Measurements from ENCODE around the gene RAD51AP2.
"Not testable (repeated sequence)": the region's sequence is repeated elsewhere in the genome, so short reads cannot be mapped to it uniquely, and the experiment has no call there.

The RAD51AP2 gene

DNA sequence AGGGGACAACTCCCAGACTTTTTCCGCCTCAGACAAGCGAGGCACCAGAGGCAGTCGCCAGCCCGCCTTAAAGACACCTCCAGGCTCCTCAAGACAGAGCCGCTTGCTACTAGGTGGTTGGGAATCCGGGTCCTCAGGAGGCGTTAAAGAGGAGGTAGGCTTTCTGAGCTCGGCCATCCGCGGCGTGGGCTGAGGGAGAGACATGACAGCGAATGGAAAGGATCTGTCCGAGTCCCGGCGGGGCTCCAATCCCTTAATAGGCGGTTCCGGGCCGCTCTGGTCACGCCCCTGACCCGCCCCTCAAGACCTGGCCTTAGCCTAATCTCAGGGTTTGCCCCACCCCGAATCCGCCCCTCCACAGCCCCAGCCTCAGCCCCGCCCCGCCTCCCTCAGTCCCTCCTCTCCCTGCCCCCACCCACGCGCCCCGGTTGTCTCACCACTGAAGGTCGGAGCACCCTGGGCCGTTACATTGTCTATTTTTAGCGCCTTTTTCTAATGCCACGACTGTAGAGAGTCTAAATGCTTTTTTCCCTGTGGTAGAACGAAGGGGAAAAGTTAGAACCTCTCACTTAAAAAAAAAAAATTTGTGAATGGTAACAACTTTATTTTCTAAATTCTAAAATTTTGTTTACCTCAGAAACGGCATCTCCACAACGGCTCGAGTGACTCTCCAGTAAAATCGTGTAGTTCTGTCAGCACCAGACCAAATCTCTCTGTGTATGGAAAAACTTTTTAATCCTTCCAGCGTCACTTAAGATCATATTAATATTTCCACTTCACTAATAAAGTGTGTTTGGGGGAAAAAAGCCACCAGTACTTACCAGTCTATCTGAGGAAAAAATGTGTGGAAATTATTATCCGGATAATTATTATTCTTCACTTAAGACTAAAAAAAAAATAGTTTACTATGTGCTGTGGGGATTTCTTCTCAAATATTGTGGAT lies at the start of gene RAD51AP2:
Gene RAD51AP2 (minus strand): TSS at position 229 of the 943 bp plus-strand sequence. CDS start 25 bp downstream, at position 204.
- no peak for DNase-seq (ENCODE audit: low read depth in 4 of 4, low spot score in 1 of 4)

GRCh38 chr2:17565726-17566125 lies 47.5 kb upstream of the RAD51AP2 start:
- not testable (repeated sequence) for DNase-seq (ENCODE audit: low read depth in 4 of 4, low spot score in 1 of 4)

DNA sequence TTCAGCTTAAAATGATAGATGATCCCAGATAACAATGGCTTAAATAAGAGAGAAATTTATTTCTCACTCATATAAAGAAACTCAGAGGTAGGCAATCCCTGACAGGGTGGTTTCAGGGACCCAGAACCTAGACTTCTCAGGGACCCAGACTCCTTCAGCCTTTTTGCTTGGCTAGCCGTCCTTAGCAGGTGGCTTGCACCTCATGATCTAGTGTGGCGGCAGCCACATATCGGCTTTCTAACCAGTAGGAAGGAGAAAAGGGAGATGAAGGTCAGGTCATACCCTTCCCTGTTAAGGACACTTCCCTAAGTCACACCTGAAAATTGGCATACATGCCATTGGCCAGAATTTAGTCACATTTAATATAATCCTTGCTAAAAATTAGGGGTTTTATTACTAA lies 40.6 kb upstream of the RAD51AP2 start:
- DNase-seq (ENCODE audit: low read depth in 4 of 4, low spot score in 1 of 4) = no peak

DNA sequence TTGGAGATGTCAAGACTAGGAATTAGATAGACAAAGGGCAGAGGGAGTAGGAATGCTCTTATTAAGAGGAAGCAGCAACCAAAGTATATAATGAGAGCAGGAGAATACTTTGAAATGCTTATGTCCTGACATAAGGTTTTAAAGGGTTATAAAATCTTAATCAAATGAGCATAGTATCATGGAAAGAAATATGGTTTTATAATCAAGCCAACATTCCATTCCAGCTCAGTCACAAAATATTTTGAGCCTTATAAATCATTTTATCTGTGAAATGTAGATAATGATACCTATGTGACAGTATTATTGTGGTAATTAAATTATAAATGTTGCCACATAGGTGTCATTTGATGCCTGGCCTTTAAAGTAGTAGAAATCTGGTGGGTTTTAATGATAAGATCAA lies 39.8 kb upstream of the RAD51AP2 start:
- no peak for DNase-seq (ENCODE audit: low read depth in 4 of 4, low spot score in 1 of 4)

DNA sequence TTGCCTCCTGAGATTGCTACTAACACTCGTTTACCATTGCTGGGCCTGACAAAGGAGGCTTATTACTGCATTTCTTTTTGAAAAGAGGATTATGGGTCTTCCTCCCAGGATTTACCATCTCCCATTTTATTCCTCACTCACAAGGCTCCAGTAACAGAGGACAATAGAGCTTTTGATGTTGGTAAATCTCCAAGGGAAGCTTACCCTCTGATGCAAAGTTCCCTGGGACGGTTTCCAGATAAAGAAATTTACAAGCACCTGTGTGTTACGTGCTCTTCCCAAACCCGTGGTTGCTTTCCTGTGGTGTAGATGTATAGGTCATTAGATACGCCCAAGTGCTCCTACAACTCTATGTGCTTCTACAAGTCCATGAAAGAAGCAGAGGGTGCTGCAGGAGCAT lies 39.4 kb upstream of the RAD51AP2 start:
- DNase-seq (ENCODE audit: low read depth in 4 of 4, low spot score in 1 of 4) = no peak

DNA sequence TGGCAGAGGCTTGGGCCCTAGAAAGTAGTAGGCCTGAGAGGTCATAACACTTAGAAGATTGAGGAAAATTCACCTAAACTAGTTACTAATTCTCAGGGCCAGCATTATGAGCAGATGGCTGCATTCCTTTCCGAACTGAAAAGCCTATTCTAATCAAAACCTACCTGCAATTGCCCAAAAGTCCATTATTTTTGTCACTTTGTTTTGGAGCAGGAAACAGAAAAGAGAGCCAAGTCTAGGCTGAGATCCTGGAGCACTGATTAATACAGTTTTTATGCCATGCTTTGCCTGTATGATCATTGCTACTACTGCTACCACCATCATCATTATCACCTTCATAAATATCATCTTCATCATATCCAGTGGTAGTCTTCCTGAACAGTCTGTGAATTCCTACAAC lies 36.9 kb upstream of the RAD51AP2 start:
- no peak for DNase-seq (ENCODE audit: low read depth in 4 of 4, low spot score in 1 of 4)

- DNase-seq (ENCODE audit: low read depth in 4 of 4, low spot score in 1 of 4) = no peak
Measured at GRCh38 chr2:17550907-17551306, 32.7 kb upstream of the RAD51AP2 start.

DNA sequence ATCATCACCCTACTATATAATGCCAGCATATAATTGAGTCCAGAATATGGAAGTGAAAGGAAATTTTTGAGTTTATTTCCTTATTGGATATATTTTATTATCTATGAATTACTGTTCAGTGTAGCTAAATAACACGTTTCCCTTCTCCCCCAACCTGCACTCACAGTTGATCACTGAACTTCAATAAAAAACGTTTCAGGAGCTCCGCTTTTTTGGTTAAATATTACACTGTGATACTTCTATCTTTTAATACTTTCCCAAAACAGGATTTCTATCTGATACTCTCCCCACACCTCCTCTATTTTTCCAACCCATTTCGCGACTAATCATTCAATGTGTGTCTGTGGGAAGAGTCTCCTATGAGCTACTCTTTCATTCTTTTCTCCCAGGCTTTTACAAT lies 29.5 kb upstream of the RAD51AP2 start:
- no peak for DNase-seq (ENCODE audit: low read depth in 4 of 4, low spot score in 1 of 4)

- no peak for DNase-seq (ENCODE audit: low read depth in 4 of 4, low spot score in 1 of 4)
Measured at GRCh38 chr2:17547237-17547636, 29.0 kb upstream of the RAD51AP2 start.

- DNase-seq (ENCODE audit: low read depth in 4 of 4, low spot score in 1 of 4) = no peak
Measured at GRCh38 chr2:17545680-17546613, 27.7 kb upstream of the RAD51AP2 start.

- no peak for DNase-seq (ENCODE audit: low read depth in 4 of 4, low spot score in 1 of 4)
Measured at GRCh38 chr2:17544256-17544655, 26.0 kb upstream of the RAD51AP2 start.

GRCh38 chr2:17543848-17544247 lies 25.6 kb upstream of the RAD51AP2 start:
- no peak for DNase-seq (ENCODE audit: low read depth in 4 of 4, low spot score in 1 of 4)

GRCh38 chr2:17543131-17543660 lies 25.0 kb upstream of the RAD51AP2 start:
- no peak for DNase-seq (ENCODE audit: low read depth in 4 of 4, low spot score in 1 of 4)

- DNase-seq (ENCODE audit: low read depth in 4 of 4, low spot score in 1 of 4) = no peak
Measured at GRCh38 chr2:17542471-17542870, 24.2 kb upstream of the RAD51AP2 start.

GRCh38 chr2:17541531-17541950 lies 23.3 kb upstream of the RAD51AP2 start:
- no peak for DNase-seq (ENCODE audit: low read depth in 4 of 4, low spot score in 1 of 4)

GRCh38 chr2:17540813-17541530 lies 22.7 kb upstream of the RAD51AP2 start:
- DNase-seq (ENCODE audit: low read depth in 4 of 4, low spot score in 1 of 4) = no peak

GRCh38 chr2:17540093-17540812 lies 22.0 kb upstream of the RAD51AP2 start, which contains the start of gene VSNL1:
Gene VSNL1 (plus strand): TSS chr2:17540696. CDS start chr2:17592075, 51,379 bp downstream.
- no peak for DNase-seq (ENCODE audit: low read depth in 4 of 4, low spot score in 1 of 4)

DNA sequence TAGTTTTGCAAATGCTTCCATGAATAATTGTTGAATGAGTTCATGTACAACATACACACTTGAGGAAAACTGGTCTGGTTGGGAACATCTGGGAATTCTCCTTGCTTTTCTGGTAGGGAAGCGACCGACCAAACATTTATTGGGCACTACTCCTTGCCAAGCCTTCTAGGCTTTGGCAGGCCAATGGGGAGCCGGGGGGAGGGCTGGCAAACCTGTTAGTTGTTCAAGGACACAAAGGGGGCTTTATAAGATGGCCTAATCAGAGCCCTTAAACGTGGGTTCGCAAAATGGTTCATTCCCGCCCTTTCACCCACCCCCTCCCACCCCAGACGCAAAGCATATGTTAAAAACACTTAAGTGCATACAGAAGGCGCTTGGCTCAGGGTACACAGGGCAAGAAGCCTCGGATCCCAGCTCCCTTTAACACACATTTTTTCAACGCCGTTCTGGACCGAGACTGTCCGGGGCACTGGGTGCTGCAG lies 21.4 kb upstream of the RAD51AP2 start:
- no peak for DNase-seq (ENCODE audit: low read depth in 4 of 4, low spot score in 1 of 4)

DNA sequence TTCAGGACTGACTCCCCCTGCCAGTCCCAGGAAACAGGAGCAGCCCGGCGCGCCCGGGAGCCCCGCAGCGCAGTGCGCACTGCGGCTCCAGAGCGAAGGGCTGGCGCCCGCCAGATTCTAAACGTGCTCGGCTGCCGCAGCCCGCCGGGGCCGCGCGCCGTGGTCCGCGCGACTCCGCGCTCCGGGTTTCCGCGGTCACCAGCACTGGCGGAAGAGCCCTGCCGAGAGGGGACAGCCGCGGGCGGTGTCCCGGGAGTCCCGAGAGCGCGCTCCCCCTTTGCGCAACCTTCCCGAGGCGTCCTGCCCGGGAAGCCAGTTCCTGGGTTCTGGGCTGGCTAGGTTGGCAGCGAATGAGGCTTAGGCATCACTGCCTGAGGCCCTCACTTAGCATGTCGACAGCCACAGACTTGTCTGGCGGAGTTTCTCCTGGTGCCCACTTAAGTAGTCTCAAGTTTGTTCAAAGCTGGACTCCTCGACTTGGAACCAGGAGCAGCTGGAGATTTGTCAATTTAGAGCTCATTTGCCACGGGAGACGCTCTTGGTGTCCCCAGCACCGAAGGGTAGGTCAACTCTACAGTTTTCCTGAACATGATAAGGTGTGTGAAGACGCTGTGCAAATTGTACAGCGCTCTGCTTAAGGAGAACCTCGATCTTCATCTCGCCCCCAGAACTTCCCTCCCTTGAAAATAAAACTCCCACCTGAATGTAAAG lies 20.8 kb upstream of the RAD51AP2 start:
- DNase-seq (ENCODE audit: low read depth in 4 of 4, low spot score in 1 of 4) = no peak

Data from stimulated activated CD4-positive, alpha-beta T cell treated with anti-CD3 and anti-CD28 coated beads, Interleukin-1b, Interleukin-23, amount 100 ng/mL, for 24 hours (primary cell).